HEK293 (cell line): ENCODE data around the gene MLLT6.

Source experiments
- CTCF ChIA-PET: fragments of 350-600 bp; formaldehyde crosslinking; extraction: SDS; loops from one replicate; lab custom pipeline; 2021; ENCODE audit warnings: antibody characterized with exemption; lab: Yijun Ruan, JAX
- POLR2A ChIA-PET: fragments of 300-600 bp; formaldehyde crosslinking; extraction: SDS; loops from one replicate; lab custom pipeline; 2020; ENCODE audit warnings: antibody characterized with exemption, inconsistent platforms; lab: Yijun Ruan, JAX
- H3K27ac ChIP-seq: fragments of 200-500 bp; sonication (Bioruptor generic); 2 replicates; pipeline ENCODE4 v1.5.1; 2014; ENCODE audit warnings: low read depth, low read length, control low read depth, inconsistent platforms; ENCODE audit errors: extremely low read depth
- H3K36me3 ChIP-seq, 2 experiments: fragments of 200-500 bp in 1 of 2; sonication (Bioruptor generic) in 1 of 2; 1 replicate in 1 of 2; 2 replicates in 1 of 2; pipeline ENCODE4 v1.5.1; 2014 to 2017; ENCODE audit warnings: inconsistent platforms in 2 of 2, low read length in 2 of 2; ENCODE audit not compliant: control insufficient read depth in 2 of 2, insufficient read depth in 1 of 2
- H3K4me1 ChIP-seq: fragments of 200-500 bp; sonication (Bioruptor generic); 2 replicates; pipeline ENCODE4 v1.5.1; 2014; ENCODE audit warnings: mild to moderate bottlenecking, low read length, inconsistent platforms; ENCODE audit not compliant: control insufficient read depth, insufficient read depth
- H3K4me3 ChIP-seq: 2 replicates; pipeline ENCODE4 v1.5.1; 2011; ENCODE audit warnings: low read depth, mild to moderate bottlenecking, control low read depth, low read length, moderate library complexity
- H3K9me3 ChIP-seq: fragments of 200-500 bp; sonication (Bioruptor generic); 2 replicates; pipeline ENCODE4 v1.5.1; 2014; ENCODE audit warnings: low read depth, low read length, inconsistent platforms; ENCODE audit not compliant: control insufficient read depth, insufficient read depth
- GFI1B ChIP-seq: fragments of 450-650 bp; formaldehyde crosslinking; IDR thresholded peaks from 2 replicates; pipeline ENCODE4 v1.5.1; 2016; ENCODE audit warnings: missing biosample characterization, missing genetic modification characterization
- GLIS2 ChIP-seq: fragments of 450-650 bp; formaldehyde crosslinking; IDR thresholded peaks from 2 replicates; pipeline ENCODE4 v1.5.1; 2016; ENCODE audit warnings: missing biosample characterization, missing genetic modification characterization
- MEIS1 ChIP-seq: sonication (generic); formaldehyde crosslinking; IDR thresholded peaks from 2 replicates; pipeline ENCODE4 v1.8.1; 2022; ENCODE audit warnings: missing genetic modification reagents, mild to moderate bottlenecking, borderline replicate concordance
- OSR2 ChIP-seq: fragments of 450-650 bp; formaldehyde crosslinking; IDR thresholded peaks from 2 replicates; pipeline ENCODE4 v1.5.1; 2016; ENCODE audit warnings: missing biosample characterization, missing genetic modification characterization
- SCRT2 ChIP-seq: fragments of 450-650 bp; formaldehyde crosslinking; IDR thresholded peaks from 2 replicates; pipeline ENCODE4 v1.5.1; 2016; ENCODE audit warnings: missing biosample characterization, missing genetic modification characterization
- ZIC2 ChIP-seq: fragments of 450-650 bp; formaldehyde crosslinking; IDR thresholded peaks from 2 replicates; pipeline ENCODE4 v1.5.1; 2016; ENCODE audit warnings: missing biosample characterization, missing genetic modification characterization
- ZNF324 ChIP-seq: fragments of 450-650 bp; formaldehyde crosslinking; IDR thresholded peaks from 2 replicates; pipeline ENCODE4 v1.5.1; 2016; ENCODE audit warnings: missing biosample characterization, missing genetic modification characterization
- ZNF426 ChIP-seq: fragments of 450-650 bp; formaldehyde crosslinking; IDR thresholded peaks from 2 replicates; pipeline ENCODE4 v1.5.1; 2017; ENCODE audit warnings: missing biosample characterization, missing genetic modification characterization, mild to moderate bottlenecking, inconsistent platforms, moderate library complexity
- ZNF433 ChIP-seq: fragments of 450-650 bp; formaldehyde crosslinking; IDR thresholded peaks from 2 replicates; pipeline ENCODE4 v1.5.1; 2016; ENCODE audit warnings: missing biosample characterization, missing genetic modification characterization, low read depth
- ZNF558 ChIP-seq: fragments of 450-650 bp; formaldehyde crosslinking; IDR thresholded peaks from 2 replicates; pipeline ENCODE4 v1.5.1; 2016; ENCODE audit warnings: missing biosample characterization, missing genetic modification characterization
- ZNF600 ChIP-seq: fragments of 450-650 bp; formaldehyde crosslinking; IDR thresholded peaks from 2 replicates; pipeline ENCODE4 v1.5.1; 2016; ENCODE audit warnings: missing biosample characterization, missing genetic modification characterization
- ZNF623 ChIP-seq: fragments of 450-650 bp; formaldehyde crosslinking; IDR thresholded peaks from 2 replicates; pipeline ENCODE4 v1.5.1; 2016; ENCODE audit warnings: missing biosample characterization, missing genetic modification characterization
- ZNF677 ChIP-seq: fragments of 450-650 bp; IDR thresholded peaks from 2 replicates; pipeline ENCODE4 v1.5.0; 2018; ENCODE audit warnings: missing biosample characterization, mild to moderate bottlenecking, missing genetic modification characterization, moderate library complexity
- ZNF707 ChIP-seq: fragments of 450-650 bp; formaldehyde crosslinking; IDR thresholded peaks from 2 replicates; pipeline ENCODE4 v1.5.1; 2016; ENCODE audit warnings: missing biosample characterization, missing genetic modification characterization
- TF ChIP-seq, protein P1 (sequence below): fragments of 450-650 bp; formaldehyde crosslinking; IDR thresholded peaks from 2 replicates; pipeline ENCODE4 v1.5.1; 2017; ENCODE audit warnings: missing biosample characterization, mild to moderate bottlenecking, missing genetic modification characterization, moderate library complexity
- TF ChIP-seq, protein P2 (sequence below): fragments of 450-650 bp; formaldehyde crosslinking; IDR thresholded peaks from 2 replicates; pipeline ENCODE4 v1.5.1; 2016; ENCODE audit warnings: missing biosample characterization, missing genetic modification characterization
- TF ChIP-seq, protein P3 (sequence below): fragments of 450-650 bp; formaldehyde crosslinking; IDR thresholded peaks from 2 replicates; pipeline ENCODE4 v1.5.1; 2016; ENCODE audit warnings: missing biosample characterization, missing genetic modification characterization

Gene MLLT6

DNA sequence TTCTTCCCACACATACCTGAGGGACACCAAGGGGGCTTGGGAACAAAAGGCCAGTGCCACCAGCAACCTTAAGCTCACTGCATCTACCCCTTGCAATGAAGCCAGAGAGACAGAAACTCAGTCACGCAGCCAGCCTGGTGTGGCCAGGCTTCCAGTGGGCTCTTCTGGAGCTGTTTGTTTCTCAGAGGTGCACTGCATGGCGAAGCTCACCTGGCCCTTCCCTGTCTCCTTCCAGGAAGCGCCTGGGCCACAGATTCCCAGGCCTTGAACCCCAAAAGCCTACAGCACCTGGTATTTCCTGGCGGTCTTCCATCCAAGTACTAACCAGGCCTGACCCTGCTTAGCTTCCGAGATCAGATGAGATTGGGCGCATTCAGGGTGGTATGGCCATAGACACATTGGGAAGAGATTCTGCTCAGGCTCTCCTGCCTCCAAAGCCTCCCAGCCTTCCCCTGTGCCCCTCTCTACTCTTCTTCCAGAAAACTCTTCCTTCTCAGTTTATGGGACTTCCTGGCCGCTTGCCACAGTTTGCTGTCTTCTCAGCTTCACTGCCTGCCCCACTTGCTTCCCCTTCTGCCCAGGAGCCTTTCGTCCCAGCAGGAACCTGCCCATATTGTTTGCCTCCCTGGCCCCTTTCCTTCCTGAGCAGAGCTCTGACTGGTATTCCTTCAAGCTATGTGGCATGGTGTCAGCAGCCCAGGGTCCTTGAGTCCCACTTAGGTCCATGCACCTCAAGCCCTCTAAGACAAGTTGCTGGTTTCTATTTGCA lies 26.6 kb downstream of the MLLT6 start:
- TF ChIP-seq, protein P1, sequence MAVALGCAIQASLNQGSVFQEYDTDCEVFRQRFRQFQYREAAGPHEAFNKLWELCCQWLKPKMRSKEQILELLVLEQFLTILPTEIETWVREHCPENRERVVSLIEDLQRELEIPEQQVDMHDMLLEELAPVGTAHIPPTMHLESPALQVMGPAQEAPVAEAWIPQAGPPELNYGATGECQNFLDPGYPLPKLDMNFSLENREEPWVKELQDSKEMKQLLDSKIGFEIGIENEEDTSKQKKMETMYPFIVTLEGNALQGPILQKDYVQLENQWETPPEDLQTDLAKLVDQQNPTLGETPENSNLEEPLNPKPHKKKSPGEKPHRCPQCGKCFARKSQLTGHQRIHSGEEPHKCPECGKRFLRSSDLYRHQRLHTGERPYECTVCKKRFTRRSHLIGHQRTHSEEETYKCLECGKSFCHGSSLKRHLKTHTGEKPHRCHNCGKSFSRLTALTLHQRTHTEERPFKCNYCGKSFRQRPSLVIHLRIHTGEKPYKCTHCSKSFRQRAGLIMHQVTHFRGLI (tag by site-specific recombination) = no peak
- TF ChIP-seq ZIC2 (tag by site-specific recombination) (peak; percentile 84), ZNF623 (tag by site-specific recombination) (no peak), GFI1B (no peak), ZNF324 (tag by site-specific recombination) (no peak), ZNF558 (no peak), ZNF433 (tag by site-specific recombination) (no peak), MEIS1 (no peak), ZNF707 (no peak), ZNF426 (tag by site-specific recombination) (no peak), ZNF600 (tag by site-specific recombination) (peak; percentile 32; the same call in 1 of the 2 replicates), SCRT2 (peak; percentile 4; the same call in 1 of the 2 replicates), ZNF677 (tag by site-specific recombination) (no peak), OSR2 (tag by site-specific recombination) (peak; percentile 50; the same call in 1 of the 2 replicates), GLIS2 (tag by site-specific recombination) (0 out of 2 replicates have a peak, but pooled peaks have one; percentile 4)
- TF ChIP-seq, protein P2, sequence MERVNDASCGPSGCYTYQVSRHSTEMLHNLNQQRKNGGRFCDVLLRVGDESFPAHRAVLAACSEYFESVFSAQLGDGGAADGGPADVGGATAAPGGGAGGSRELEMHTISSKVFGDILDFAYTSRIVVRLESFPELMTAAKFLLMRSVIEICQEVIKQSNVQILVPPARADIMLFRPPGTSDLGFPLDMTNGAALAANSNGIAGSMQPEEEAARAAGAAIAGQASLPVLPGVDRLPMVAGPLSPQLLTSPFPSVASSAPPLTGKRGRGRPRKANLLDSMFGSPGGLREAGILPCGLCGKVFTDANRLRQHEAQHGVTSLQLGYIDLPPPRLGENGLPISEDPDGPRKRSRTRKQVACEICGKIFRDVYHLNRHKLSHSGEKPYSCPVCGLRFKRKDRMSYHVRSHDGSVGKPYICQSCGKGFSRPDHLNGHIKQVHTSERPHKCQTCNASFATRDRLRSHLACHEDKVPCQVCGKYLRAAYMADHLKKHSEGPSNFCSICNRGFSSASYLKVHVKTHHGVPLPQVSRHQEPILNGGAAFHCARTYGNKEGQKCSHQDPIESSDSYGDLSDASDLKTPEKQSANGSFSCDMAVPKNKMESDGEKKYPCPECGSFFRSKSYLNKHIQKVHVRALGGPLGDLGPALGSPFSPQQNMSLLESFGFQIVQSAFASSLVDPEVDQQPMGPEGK = no peak
- TF ChIP-seq, protein P3, sequence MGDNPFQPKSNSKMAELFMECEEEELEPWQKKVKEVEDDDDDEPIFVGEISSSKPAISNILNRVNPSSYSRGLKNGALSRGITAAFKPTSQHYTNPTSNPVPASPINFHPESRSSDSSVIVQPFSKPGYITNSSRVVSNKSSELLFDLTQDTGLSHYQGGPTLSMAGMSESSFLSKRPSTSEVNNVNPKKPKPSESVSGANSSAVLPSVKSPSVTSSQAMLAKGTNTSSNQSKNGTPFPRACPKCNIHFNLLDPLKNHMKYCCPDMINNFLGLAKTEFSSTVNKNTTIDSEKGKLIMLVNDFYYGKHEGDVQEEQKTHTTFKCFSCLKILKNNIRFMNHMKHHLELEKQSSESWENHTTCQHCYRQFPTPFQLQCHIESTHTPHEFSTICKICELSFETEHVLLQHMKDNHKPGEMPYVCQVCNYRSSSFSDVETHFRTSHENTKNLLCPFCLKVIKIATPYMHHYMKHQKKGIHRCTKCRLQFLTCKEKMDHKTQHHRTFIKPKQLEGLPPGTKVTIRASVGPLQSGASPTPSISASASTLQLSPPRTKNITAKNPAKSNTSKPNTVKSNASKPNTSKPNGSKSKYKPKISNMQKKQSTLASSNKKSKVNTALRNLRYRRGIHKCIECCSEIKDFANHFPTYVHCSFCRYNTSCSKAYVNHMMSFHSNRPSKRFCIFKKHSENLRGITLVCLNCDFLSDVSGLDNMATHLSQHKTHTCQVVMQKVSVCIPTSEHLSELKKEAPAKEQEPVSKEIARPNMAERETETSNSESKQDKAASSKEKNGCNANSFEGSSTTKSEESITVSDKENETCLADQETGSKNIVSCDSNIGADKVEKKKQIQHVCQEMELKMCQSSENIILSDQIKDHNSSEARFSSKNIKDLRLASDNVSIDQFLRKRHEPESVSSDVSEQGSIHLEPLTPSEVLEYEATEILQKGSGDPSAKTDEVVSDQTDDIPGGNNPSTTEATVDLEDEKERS = no peak
- TF ChIP-seq, all 188 proteins: peak for 5
- Histone ChIP-seq H3K4me3 (no peak overlapping the region), H3K27ac (peak overlapping the region; percentile 67; the same call in 1 of the 2 replicates), H3K36me3 (peaks cover 12 to 53% of the 10 kb centered on the region in 2 experiments), H3K4me1 (peaks cover 5% of the 10 kb centered on the region), H3K9me3 (no peaks in the 10 kb centered on the region)
- ChIA-PET POLR2A (interaction anchor here (1.0 to 2.3 kb wide), 15 partner anchors 10 to 55 kb away, joined by 3 to 18 read pairs (median 4); partner anchors contain the start of genes MLLT6 and PSMB3), CTCF (interaction anchor here (0.6 to 3.1 kb wide), 17 partner anchors 10 to 998 kb away, joined by 3 to 17 read pairs (median 4); partner anchors contain the start of gene MLLT6)
